PC-3 (cell line): ENCODE results near the gene THY1. TPM values are rescaled to one million over a fixed set of nuclear protein-coding genes. Genes with fewer than 3 reads are reported as not detected.

Experiments used
- ATAC-seq: fragments of 200-7000 bp; cut with Tn5 transposase; 2 replicates; pipeline ENCODE4 v1.9.1; 2020; ENCODE audit warnings: mild to moderate bottlenecking, moderate library complexity
- BruUV-seq: library from RNA; stranded (reverse); fragments of 400-500 nt; replicated peaks from 2 replicates; lab custom pipeline; 2021; lab: Mats Ljungman, UMichigan
- CTCF ChIA-PET: fragments of 300-600 bp; sonication (Branson Sonifier 250); formaldehyde crosslinking; loops from one replicate; lab custom pipeline; 2022; ENCODE audit warnings: antibody characterized with exemption; lab: Charles Lee
- POLR2A ChIA-PET: fragments of 300-600 bp; sonication (Branson Sonifier 250); formaldehyde crosslinking; loops from one replicate; lab custom pipeline; 2022; ENCODE audit warnings: antibody characterized with exemption; ENCODE audit not compliant: unreplicated experiment; lab: Charles Lee
- DNase-seq: peaks from one replicate; pipeline ENCODE4 v3.0.0-alpha.2; 2015
- H2AFZ ChIP-seq: fragments of 300-600 bp; sonication (generic); 2 replicates; pipeline ENCODE4 v1.6.0; 2016; ENCODE audit warnings: antibody characterized with exemption, low read length
- H3F3A ChIP-seq: fragments of 300-600 bp; sonication (generic); one replicate; pipeline ENCODE4 v1.6.0; 2017; ENCODE audit warnings: antibody characterized with exemption, low read length, control low read depth, mild to moderate bottlenecking; ENCODE audit not compliant: unreplicated experiment
- H3K27ac ChIP-seq: fragments of 300-600 bp; sonication (generic); 2 replicates; pipeline ENCODE4 v1.5.1; 2016; ENCODE audit warnings: mild to moderate bottlenecking, low read length
- H3K27me3 ChIP-seq: fragments of 300-600 bp; sonication (generic); 2 replicates; pipeline ENCODE4 v1.6.1; 2016; ENCODE audit warnings: low read length, mixed read lengths
- H3K36me3 ChIP-seq: fragments of 300-600 bp; sonication (generic); 2 replicates; pipeline ENCODE4 v1.6.1; 2016; ENCODE audit warnings: low read depth, mixed run types, low read length, mixed read lengths
- H3K4me1 ChIP-seq: fragments of 300-600 bp; sonication (generic); 2 replicates; pipeline ENCODE4 v1.5.1; 2016; ENCODE audit warnings: low read length; ENCODE audit not compliant: insufficient read depth
- H3K4me2 ChIP-seq: fragments of 300-600 bp; sonication (generic); 2 replicates; pipeline ENCODE4 v1.6.0; 2016; ENCODE audit warnings: low read length
- H3K4me3 ChIP-seq: fragments of 300-600 bp; sonication (generic); 2 replicates; pipeline ENCODE4 v1.5.1; 2016; ENCODE audit warnings: mild to moderate bottlenecking, low read length, mixed read lengths
- H3K79me2 ChIP-seq: fragments of 300-600 bp; sonication (generic); 2 replicates; pipeline ENCODE4 v1.6.1; 2017; ENCODE audit warnings: low read length, mixed read lengths
- H3K9ac ChIP-seq: fragments of 300-600 bp; sonication (generic); 2 replicates; pipeline ENCODE4 v1.6.0; 2016; ENCODE audit warnings: mild to moderate bottlenecking, low read length
- H3K9me2 ChIP-seq: fragments of 300-600 bp; sonication (generic); replicated peaks from 2 replicates; pipeline ENCODE4 v1.6.1; 2016; ENCODE audit warnings: mixed run types, low read length, mixed read lengths
- H3K9me3 ChIP-seq: fragments of 300-600 bp; sonication (generic); 2 replicates; pipeline ENCODE4 v1.6.1; 2016; ENCODE audit warnings: low read length, mixed read lengths
- H4K20me1 ChIP-seq: fragments of 300-600 bp; sonication (generic); 2 replicates; pipeline ENCODE4 v1.6.1; 2016; ENCODE audit warnings: low read length, mixed read lengths
- EZH2 ChIP-seq: fragments of 300-600 bp; sonication (generic); IDR thresholded peaks from one replicate; pipeline ENCODE4 v1.6.1; 2017; ENCODE audit warnings: antibody characterized with exemption, mild to moderate bottlenecking, low read length; ENCODE audit not compliant: unreplicated experiment
- EZH2phosphoT487 ChIP-seq: fragments of 300-600 bp; sonication (generic); IDR thresholded peaks from 2 replicates; pipeline ENCODE4 v1.6.1; 2018; ENCODE audit warnings: mild to moderate bottlenecking, antibody characterized with exemption, low read length, borderline replicate concordance
- intact Hi-C: fragments of 100-400 bp; cut with micrococcal nuclease; formaldehyde crosslinking; loops from 2 replicates; pipeline ENCODE4 v1.9.0; 2023
- total RNA-seq: library from RNA; depleted of rRNA; stranded (reverse); fragments of >200 nt; gene quantifications from 2 replicates; pipeline ENCODE4 v1.2.3, GENCODE V29; 2014
- TF ChIP-seq, protein P1 (sequence below): fragments of 300-600 bp; sonication (generic); conservative IDR thresholded peaks from 2 replicates; pipeline ENCODE4 v1.5.1; 2017; ENCODE audit warnings: antibody characterized with exemption, low read depth, mild to moderate bottlenecking, low read length

The THY1 gene
- total RNA-seq, 1 experiment from 2014 or later = not detected

GRCh38 chr11:119404872-119405271, 18.1 kb downstream of the THY1 start:
- no peak overlapping the region for H3K4me2 ChIP-seq
- intact Hi-C loops = no loop called here
- TF ChIP-seq EZH2 (no peak), EZH2phosphoT487 (no peak)
- TF ChIP-seq, protein P1, sequence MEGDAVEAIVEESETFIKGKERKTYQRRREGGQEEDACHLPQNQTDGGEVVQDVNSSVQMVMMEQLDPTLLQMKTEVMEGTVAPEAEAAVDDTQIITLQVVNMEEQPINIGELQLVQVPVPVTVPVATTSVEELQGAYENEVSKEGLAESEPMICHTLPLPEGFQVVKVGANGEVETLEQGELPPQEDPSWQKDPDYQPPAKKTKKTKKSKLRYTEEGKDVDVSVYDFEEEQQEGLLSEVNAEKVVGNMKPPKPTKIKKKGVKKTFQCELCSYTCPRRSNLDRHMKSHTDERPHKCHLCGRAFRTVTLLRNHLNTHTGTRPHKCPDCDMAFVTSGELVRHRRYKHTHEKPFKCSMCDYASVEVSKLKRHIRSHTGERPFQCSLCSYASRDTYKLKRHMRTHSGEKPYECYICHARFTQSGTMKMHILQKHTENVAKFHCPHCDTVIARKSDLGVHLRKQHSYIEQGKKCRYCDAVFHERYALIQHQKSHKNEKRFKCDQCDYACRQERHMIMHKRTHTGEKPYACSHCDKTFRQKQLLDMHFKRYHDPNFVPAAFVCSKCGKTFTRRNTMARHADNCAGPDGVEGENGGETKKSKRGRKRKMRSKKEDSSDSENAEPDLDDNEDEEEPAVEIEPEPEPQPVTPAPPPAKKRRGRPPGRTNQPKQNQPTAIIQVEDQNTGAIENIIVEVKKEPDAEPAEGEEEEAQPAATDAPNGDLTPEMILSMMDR = no peak
- H3K9me3 ChIP-seq = peaks cover 12% of the 10 kb centered on the region
- H3K27me3 ChIP-seq = no peaks in the 10 kb centered on the region
- no TSS peak for BruUV-seq
- H3F3A ChIP-seq = no peaks in the 10 kb centered on the region
- DNase-seq (no peak), ATAC-seq (no peak)
- POLR2A ChIA-PET = no interaction called here
- CTCF ChIA-PET = no interaction called here
- no peak overlapping the region for H2AFZ ChIP-seq
- no peak overlapping the region for H3K9ac ChIP-seq
- no peaks in the 10 kb centered on the region for H3K9me2 ChIP-seq
- H4K20me1 ChIP-seq = no peaks in the 10 kb centered on the region
- no peaks in the 10 kb centered on the region for H3K4me1 ChIP-seq
- no peak overlapping the region for H3K4me3 ChIP-seq
- no peak overlapping the region for H3K27ac ChIP-seq
- no peaks in the 10 kb centered on the region for H3K79me2 ChIP-seq
- peaks cover 7% of the 10 kb centered on the region for H3K36me3 ChIP-seq

DNA sequence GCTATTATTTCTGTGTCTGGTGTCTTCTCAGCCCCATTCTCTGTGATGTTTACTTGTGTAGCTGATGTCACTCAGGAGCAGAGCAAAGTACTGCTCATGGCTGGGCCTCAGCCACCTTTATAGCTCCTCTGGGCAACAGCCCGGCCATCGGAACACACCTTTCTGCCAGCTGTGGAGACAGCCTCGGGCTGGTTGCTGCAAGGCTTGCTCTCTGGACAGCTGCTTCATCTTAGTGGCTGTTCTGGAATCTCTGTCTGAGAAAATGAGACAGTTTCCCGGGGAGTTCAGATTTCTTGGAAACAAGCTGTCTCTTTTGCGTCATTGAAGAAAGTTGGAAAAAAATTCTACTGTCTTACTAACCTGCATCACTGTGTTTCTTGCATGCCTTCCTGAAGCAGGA, 20.0 kb downstream of the THY1 start:
- ATAC-seq (no peak), DNase-seq (no peak)
- no peaks in the 10 kb centered on the region for H3F3A ChIP-seq
- no peak overlapping the region for H3K4me3 ChIP-seq
- H3K9ac ChIP-seq = no peak overlapping the region
- no peak overlapping the region for H2AFZ ChIP-seq
- H3K4me1 ChIP-seq = no peaks in the 10 kb centered on the region
- intact Hi-C loops = no loop called here
- no peaks in the 10 kb centered on the region for H3K9me2 ChIP-seq
- peaks cover 13% of the 10 kb centered on the region for H3K36me3 ChIP-seq
- no peak overlapping the region for H3K27ac ChIP-seq
- no TSS peak for BruUV-seq
- H3K27me3 ChIP-seq = no peaks in the 10 kb centered on the region
- no peaks in the 10 kb centered on the region for H4K20me1 ChIP-seq
- ChIA-PET POLR2A (no interaction called here), CTCF (no interaction called here)
- no peak overlapping the region for H3K4me2 ChIP-seq
- TF ChIP-seq, protein P1 = no peak
- TF ChIP-seq EZH2phosphoT487 = no peak
- TF ChIP-seq EZH2 = no peak
- H3K79me2 ChIP-seq = no peaks in the 10 kb centered on the region
- H3K9me3 ChIP-seq = peaks cover 18% of the 10 kb centered on the region

DNA sequence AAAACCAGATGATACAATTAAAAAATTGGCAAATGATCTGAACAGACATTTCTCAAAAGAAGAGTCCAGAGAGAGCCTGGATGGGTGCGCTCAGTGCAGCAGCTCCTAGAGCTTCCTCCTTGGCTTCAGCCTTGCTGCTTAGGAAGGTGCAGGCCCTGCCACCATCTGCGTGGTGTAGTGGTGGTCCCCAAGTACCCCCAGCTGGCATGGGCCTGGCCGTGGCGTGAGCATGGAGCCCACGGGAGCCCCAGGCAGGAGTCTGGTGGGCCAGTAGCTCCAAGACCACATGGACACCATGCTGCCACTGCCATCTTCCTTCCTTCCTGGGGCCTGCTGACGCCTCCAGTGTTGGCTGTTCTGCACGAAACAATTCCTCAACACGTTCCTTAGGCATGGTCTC, 20.5 kb downstream of the THY1 start:
- no peak overlapping the region for H3K4me3 ChIP-seq
- H3K9me2 ChIP-seq = no peaks in the 10 kb centered on the region
- no TSS peak for BruUV-seq
- DNase-seq = no peak
- no peaks in the 10 kb centered on the region for H3K79me2 ChIP-seq
- ATAC-seq = no peak
- H2AFZ ChIP-seq = no peak overlapping the region
- intact Hi-C loops = no loop called here
- TF ChIP-seq EZH2 (no peak), EZH2phosphoT487 (no peak)
- TF ChIP-seq, protein P1 = no peak
- no peak overlapping the region for H3K4me2 ChIP-seq
- CTCF ChIA-PET = no interaction called here
- H3K9ac ChIP-seq = no peak overlapping the region
- no peaks in the 10 kb centered on the region for H3K4me1 ChIP-seq
- H3F3A ChIP-seq = no peaks in the 10 kb centered on the region
- H3K27ac ChIP-seq = no peak overlapping the region
- H3K36me3 ChIP-seq = peaks cover 18% of the 10 kb centered on the region
- no peaks in the 10 kb centered on the region for H3K27me3 ChIP-seq
- H3K9me3 ChIP-seq = peaks cover 22% of the 10 kb centered on the region
- H4K20me1 ChIP-seq = no peaks in the 10 kb centered on the region
- POLR2A ChIA-PET = no interaction called here
